ENCODE data around the gene DOCK7.

GRCh38 chr1:62672029-62672428 is 16.2 kb downstream of the DOCK7 start:
- TF ChIP-seq CTCF (IDR thresholded peaks at IDR 0.05; ENCODE audit: low read depth, low read length, missing input control) (no peak), YY1 (IDR thresholded peaks at IDR 0.05) (no peak), TAF1 (conservative IDR thresholded peaks at IDR 0.05) (no peak), RAD21 (IDR thresholded peaks at IDR 0.05) (no peak), SP1 (IDR thresholded peaks at IDR 0.05) (no peak), MAX (IDR thresholded peaks at IDR 0.05) (no peak), FOXA1 (IDR thresholded peaks at IDR 0.05) (no peak), ATF3 (IDR thresholded peaks at IDR 0.05) (no peak), HNF4G (IDR thresholded peaks at IDR 0.05) (no peak), GABPA (IDR thresholded peaks at IDR 0.05 in 1 of 2, conservative IDR thresholded peaks at IDR 0.05 in 1 of 2) (no peak), REST (IDR thresholded peaks at IDR 0.05) (no peak), EGR1 (IDR thresholded peaks at IDR 0.05; ENCODE audit: low read depth in 2 of 2) (no peak), JUND (IDR thresholded peaks at IDR 0.05) (no peak), ZBTB33 (IDR thresholded peaks at IDR 0.05) (no peak)

Measured in liver (tissue), 3 donors.